Panc1 (cell line): Measurements from ENCODE around the gene NFX1. TPM values are rescaled to one million over a fixed set of nuclear protein-coding genes. Genes with fewer than 3 reads are reported as not detected.

Source experiments
- ATAC-seq: fragments of 200-7000 bp; cut with Tn5 transposase; 2 replicates; pipeline ENCODE4 v1.9.1; 2020; ENCODE audit warnings: mild to moderate bottlenecking, moderate library complexity
- BruUV-seq: library from RNA; stranded (reverse); fragments of 400-500 nt; replicated peaks from 2 replicates; lab custom pipeline; 2021; lab: Mats Ljungman, UMichigan
- CTCF ChIA-PET: fragments of 300-600 bp; sonication (Branson Sonifier 250); formaldehyde crosslinking; loops from one replicate; lab custom pipeline; 2022; ENCODE audit warnings: antibody characterized with exemption; lab: Charles Lee
- POLR2A ChIA-PET: fragments of 300-600 bp; sonication (Branson Sonifier 250); formaldehyde crosslinking; loops from one replicate; lab custom pipeline; 2022; ENCODE audit warnings: antibody characterized with exemption; lab: Charles Lee
- DNase-seq: peaks from one replicate; pipeline ENCODE4 v3.0.0-alpha.2; 2010; ENCODE audit warnings: low read depth, low spot score
- H3K27ac ChIP-seq: 2 replicates; pipeline ENCODE4 v1.5.1; 2011; ENCODE audit warnings: mild to moderate bottlenecking, low read length, inconsistent platforms
- H3K27me3 ChIP-seq: fragments of 200-500 bp; sonication (Bioruptor generic); 2 replicates; pipeline ENCODE4 v1.6.0; 2014; ENCODE audit warnings: low read length, inconsistent platforms; ENCODE audit not compliant: control insufficient read depth, insufficient read depth
- H3K36me3 ChIP-seq: fragments of 200-500 bp; sonication (Bioruptor generic); 2 replicates; pipeline ENCODE4 v1.5.1; 2014; ENCODE audit warnings: inconsistent platforms, mild to moderate bottlenecking, low read length, moderate library complexity; ENCODE audit not compliant: control insufficient read depth, insufficient read depth
- H3K4me1 ChIP-seq: 2 replicates; pipeline ENCODE4 v1.5.1; 2011; ENCODE audit warnings: inconsistent platforms, mild to moderate bottlenecking, low read length, moderate library complexity; ENCODE audit not compliant: control insufficient read depth, insufficient read depth
- H3K4me3 ChIP-seq, 2 experiments: 2 replicates each; pipeline ENCODE4 v1.5.1; 2011 to 2012; ENCODE audit warnings: low read depth in 2 of 2, low read length in 2 of 2, mild to moderate bottlenecking in 2 of 2, inconsistent platforms in 1 of 2, moderate library complexity in 1 of 2
- H3K9me3 ChIP-seq: fragments of 200-500 bp; sonication (Bioruptor generic); 2 replicates; pipeline ENCODE4 v1.5.1; 2014; ENCODE audit warnings: low read depth, mild to moderate bottlenecking, inconsistent platforms, low read length, moderate library complexity; ENCODE audit not compliant: control insufficient read depth, insufficient read depth
- POLR2AphosphoS5 ChIP-seq: IDR thresholded peaks from 2 replicates; pipeline ENCODE4 v1.6.1; 2012; ENCODE audit warnings: mild to moderate bottlenecking, low read depth, low read length, moderate library complexity
- SIN3A ChIP-seq: IDR thresholded peaks from 2 replicates; pipeline ENCODE4 v1.6.1; 2012; ENCODE audit warnings: low read depth, mild to moderate bottlenecking, low read length, moderate library complexity, borderline replicate concordance; ENCODE audit not compliant: insufficient read depth
- TCF7L2 ChIP-seq: IDR thresholded peaks from 2 replicates; pipeline ENCODE4 v1.6.1; 2011; ENCODE audit warnings: mild to moderate bottlenecking, low read depth, low read length, inconsistent platforms
- in situ Hi-C: cut with HindIII; loops from 2 replicates; pipeline ENCODE4 v1.10.0; 2016; ENCODE audit warnings: low sequenced_read_pairs, low pct_unique_long_range_greater_than_20kb
- intact Hi-C: fragments of 100-400 bp; cut with micrococcal nuclease; formaldehyde crosslinking; loops from one replicate; pipeline ENCODE4 v1.10.0; 2022; ENCODE audit not compliant: unreplicated experiment
- total RNA-seq: library from RNA; stranded (reverse); gene quantifications from one replicate; pipeline ENCODE4 v1.2.1, GENCODE V29; 2021; ENCODE audit not compliant: unreplicated experiment
- TF ChIP-seq, protein P1 (sequence below), 2 experiments: IDR thresholded peaks; 2 replicates each; pipeline ENCODE4 v1.6.1; 2011 to 2012; ENCODE audit warnings: low read depth in 2 of 2, control low read depth in 1 of 2, low read length in 1 of 2, mild to moderate bottlenecking in 1 of 2, moderate library complexity in 1 of 2; ENCODE audit not compliant: insufficient read depth in 1 of 2
- TF ChIP-seq, protein P2 (sequence below): fragments of 450-650 bp; IDR thresholded peaks from 2 replicates; pipeline ENCODE4 v1.5.1; 2017; ENCODE audit warnings: mild to moderate bottlenecking

The NFX1 gene
- total RNA-seq, 1 experiment from 2014 or later: 38.1 TPM

DNA sequence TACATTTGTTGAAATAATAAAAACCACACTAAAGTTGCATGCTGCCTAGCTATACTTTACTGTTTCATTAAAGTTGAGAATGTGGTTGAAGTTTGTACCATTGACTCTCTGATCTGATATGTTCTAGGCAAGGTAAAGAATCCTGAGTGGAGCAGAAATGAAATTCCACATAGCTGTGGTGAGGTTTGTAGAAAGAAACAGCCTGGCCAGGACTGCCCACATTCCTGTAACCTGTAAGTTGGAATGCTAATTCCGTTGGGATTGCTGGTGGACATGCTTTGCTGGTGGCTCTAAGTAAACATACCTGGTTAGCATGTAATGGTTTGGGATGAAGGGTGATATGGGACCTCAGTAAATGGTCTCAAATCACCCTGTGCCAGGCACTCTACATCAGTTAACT is 16.8 kb downstream of the NFX1 start:
- peaks cover 49% of the 10 kb centered on the region for H3K36me3 ChIP-seq
- ATAC-seq (no peak), DNase-seq (no peak)
- CTCF ChIA-PET: no interaction called here
- H3K27me3 ChIP-seq: no peaks in the 10 kb centered on the region
- no peak overlapping the region for H3K4me3 ChIP-seq
- no TSS peak for BruUV-seq
- no peak overlapping the region for H3K27ac ChIP-seq
- TF ChIP-seq SIN3A: no peak
- TF ChIP-seq, protein P1, sequence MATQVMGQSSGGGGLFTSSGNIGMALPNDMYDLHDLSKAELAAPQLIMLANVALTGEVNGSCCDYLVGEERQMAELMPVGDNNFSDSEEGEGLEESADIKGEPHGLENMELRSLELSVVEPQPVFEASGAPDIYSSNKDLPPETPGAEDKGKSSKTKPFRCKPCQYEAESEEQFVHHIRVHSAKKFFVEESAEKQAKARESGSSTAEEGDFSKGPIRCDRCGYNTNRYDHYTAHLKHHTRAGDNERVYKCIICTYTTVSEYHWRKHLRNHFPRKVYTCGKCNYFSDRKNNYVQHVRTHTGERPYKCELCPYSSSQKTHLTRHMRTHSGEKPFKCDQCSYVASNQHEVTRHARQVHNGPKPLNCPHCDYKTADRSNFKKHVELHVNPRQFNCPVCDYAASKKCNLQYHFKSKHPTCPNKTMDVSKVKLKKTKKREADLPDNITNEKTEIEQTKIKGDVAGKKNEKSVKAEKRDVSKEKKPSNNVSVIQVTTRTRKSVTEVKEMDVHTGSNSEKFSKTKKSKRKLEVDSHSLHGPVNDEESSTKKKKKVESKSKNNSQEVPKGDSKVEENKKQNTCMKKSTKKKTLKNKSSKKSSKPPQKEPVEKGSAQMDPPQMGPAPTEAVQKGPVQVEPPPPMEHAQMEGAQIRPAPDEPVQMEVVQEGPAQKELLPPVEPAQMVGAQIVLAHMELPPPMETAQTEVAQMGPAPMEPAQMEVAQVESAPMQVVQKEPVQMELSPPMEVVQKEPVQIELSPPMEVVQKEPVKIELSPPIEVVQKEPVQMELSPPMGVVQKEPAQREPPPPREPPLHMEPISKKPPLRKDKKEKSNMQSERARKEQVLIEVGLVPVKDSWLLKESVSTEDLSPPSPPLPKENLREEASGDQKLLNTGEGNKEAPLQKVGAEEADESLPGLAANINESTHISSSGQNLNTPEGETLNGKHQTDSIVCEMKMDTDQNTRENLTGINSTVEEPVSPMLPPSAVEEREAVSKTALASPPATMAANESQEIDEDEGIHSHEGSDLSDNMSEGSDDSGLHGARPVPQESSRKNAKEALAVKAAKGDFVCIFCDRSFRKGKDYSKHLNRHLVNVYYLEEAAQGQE (IDR thresholded peaks at IDR 0.05; ENCODE audit: insufficient read depth in 1 of 2, low read depth in 2 of 2, low read length in 1 of 2): no peak
- no peak for TF ChIP-seq POLR2AphosphoS5
- no peak for TF ChIP-seq TCF7L2
- TF ChIP-seq, protein P2, sequence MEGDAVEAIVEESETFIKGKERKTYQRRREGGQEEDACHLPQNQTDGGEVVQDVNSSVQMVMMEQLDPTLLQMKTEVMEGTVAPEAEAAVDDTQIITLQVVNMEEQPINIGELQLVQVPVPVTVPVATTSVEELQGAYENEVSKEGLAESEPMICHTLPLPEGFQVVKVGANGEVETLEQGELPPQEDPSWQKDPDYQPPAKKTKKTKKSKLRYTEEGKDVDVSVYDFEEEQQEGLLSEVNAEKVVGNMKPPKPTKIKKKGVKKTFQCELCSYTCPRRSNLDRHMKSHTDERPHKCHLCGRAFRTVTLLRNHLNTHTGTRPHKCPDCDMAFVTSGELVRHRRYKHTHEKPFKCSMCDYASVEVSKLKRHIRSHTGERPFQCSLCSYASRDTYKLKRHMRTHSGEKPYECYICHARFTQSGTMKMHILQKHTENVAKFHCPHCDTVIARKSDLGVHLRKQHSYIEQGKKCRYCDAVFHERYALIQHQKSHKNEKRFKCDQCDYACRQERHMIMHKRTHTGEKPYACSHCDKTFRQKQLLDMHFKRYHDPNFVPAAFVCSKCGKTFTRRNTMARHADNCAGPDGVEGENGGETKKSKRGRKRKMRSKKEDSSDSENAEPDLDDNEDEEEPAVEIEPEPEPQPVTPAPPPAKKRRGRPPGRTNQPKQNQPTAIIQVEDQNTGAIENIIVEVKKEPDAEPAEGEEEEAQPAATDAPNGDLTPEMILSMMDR: no peak
- in situ Hi-C loops: no loop called here
- no peaks in the 10 kb centered on the region for H3K9me3 ChIP-seq
- no peaks in the 10 kb centered on the region for H3K4me1 ChIP-seq
- intact Hi-C loops: no loop called here
- POLR2A ChIA-PET: no interaction called here

DNA sequence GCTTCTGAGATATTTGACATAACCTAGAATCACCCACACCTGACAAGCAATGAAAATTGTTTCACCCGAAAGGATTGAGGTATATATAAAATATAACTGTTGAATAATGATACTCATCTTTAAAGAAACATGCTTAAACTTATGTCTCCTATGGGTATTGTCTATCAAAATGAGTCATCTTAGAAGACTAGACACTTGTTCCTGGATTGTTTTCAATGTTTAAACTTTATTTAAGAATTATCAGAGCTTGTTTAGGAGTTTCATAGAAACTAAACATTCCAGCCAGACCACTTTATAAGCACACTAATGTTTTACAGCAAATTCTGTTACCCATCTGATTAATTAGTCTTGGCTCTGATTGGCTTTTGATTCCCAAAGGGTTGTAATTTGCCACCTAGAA is 19.6 kb downstream of the NFX1 start:
- no TSS peak for BruUV-seq
- CTCF ChIA-PET: no interaction called here
- DNase-seq: no peak
- no peak for TF ChIP-seq TCF7L2
- TF ChIP-seq POLR2AphosphoS5: no peak
- Histone ChIP-seq H3K27me3 (no peaks in the 10 kb centered on the region), H3K4me3 (no peak overlapping the region), H3K9me3 (no peaks in the 10 kb centered on the region), H3K4me1 (no peaks in the 10 kb centered on the region), H3K36me3 (peaks cover 49% of the 10 kb centered on the region), H3K27ac (no peak overlapping the region)
- POLR2A ChIA-PET: no interaction called here
- in situ Hi-C loops (no loop called here), intact Hi-C loops (no loop called here)
- no peak for ATAC-seq

DNA sequence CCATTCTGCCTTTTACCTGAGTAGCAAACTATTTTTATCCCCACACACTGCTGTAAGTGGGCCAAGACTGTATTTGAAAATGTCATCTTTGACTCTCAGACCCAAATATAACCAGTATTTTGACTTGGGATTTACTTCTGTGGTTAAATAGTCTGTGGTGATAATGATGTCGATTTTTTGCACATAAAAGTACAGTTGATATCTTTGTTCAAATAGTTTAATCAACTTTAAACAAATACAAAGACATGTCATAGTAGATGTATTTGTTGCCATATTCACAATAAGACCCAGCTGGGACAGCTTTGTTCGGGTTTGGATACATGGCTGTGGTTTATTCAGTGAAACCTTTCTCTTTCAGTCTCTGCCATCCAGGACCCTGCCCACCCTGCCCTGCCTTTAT is 20.4 kb downstream of the NFX1 start:
- H3K27ac ChIP-seq: no peak overlapping the region
- peaks cover 46% of the 10 kb centered on the region for H3K36me3 ChIP-seq
- ATAC-seq (no peak), DNase-seq (no peak)
- no TSS peak for BruUV-seq
- H3K27me3 ChIP-seq: no peaks in the 10 kb centered on the region
- no peaks in the 10 kb centered on the region for H3K4me1 ChIP-seq
- in situ Hi-C loops: no loop called here
- ChIA-PET CTCF (no interaction called here), POLR2A (no interaction called here)
- TF ChIP-seq, protein P1 (IDR thresholded peaks at IDR 0.05; ENCODE audit: insufficient read depth in 1 of 2, low read depth in 2 of 2, low read length in 1 of 2): no peak
- no peak for TF ChIP-seq TCF7L2
- TF ChIP-seq SIN3A: no peak
- TF ChIP-seq, protein P2: no peak
- intact Hi-C loops: no loop called here
- no peak overlapping the region for H3K4me3 ChIP-seq
- no peaks in the 10 kb centered on the region for H3K9me3 ChIP-seq
